HUES48 (cell line): ENCODE data around the gene XRCC5.

Experiments used
- H3K27ac ChIP-seq: one replicate; pipeline ENCODE4 v1.7.0; 2013; ENCODE audit warnings: low read depth, low read length, inconsistent platforms
- H3K27me3 ChIP-seq: 2 replicates; pipeline ENCODE4 v1.6.1; 2013; ENCODE audit warnings: mild to moderate bottlenecking, low read length; ENCODE audit not compliant: control insufficient read depth, insufficient read depth
- H3K36me3 ChIP-seq: 2 replicates; pipeline ENCODE4 v1.6.1; 2013; ENCODE audit warnings: low read length; ENCODE audit not compliant: control insufficient read depth, insufficient read depth
- H3K4me1 ChIP-seq: 2 replicates; pipeline ENCODE4 v1.6.1; 2013; ENCODE audit warnings: mild to moderate bottlenecking, low read length; ENCODE audit not compliant: control insufficient read depth, insufficient read depth
- H3K4me3 ChIP-seq: 2 replicates; pipeline ENCODE4 v1.5.1; 2013; ENCODE audit warnings: mild to moderate bottlenecking, low read depth, low read length
- H3K9ac ChIP-seq: 2 replicates; pipeline ENCODE4 v1.6.1; 2013; ENCODE audit warnings: mild to moderate bottlenecking, low read depth, low read length, moderate library complexity
- H3K9me3 ChIP-seq: 2 replicates; pipeline ENCODE4 v1.6.1; 2013; ENCODE audit warnings: low read length; ENCODE audit not compliant: control insufficient read depth, insufficient read depth

XRCC5 gene

DNA sequence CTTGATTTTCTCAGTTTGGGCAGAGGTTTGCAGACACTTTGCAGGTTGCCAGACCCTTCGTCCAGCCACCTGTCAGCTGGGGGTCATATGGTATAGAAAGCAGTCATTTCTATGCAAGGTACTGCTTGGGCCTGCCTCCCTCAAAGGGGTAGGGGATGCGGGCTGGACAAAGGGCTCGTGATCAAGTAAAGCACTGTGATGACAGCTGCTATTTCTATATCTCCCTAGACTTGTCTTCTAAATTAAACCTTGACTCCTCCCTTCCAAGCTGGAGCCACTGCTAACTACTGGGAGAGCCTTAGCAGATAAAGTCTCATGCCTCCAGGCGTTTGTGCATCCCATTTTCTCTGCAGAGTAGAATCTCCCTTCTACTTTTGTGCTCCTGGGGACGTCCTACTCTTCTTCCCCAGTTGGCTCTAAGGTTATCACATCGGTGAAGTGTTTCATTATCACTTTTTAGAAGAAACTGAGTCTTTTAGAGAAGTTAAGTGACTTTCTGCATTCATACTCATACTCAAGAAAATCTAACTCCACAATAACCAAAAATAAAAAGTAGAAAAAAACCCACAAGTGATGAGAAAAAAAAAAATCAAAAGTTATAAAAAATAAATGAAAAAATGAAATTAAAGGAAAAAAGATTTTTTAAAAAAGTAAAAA is 710 bp upstream of the XRCC5 start:
- peak overlapping the region; percentile 88 for H3K4me3 ChIP-seq
- no peaks in the 10 kb centered on the region for H3K9me3 ChIP-seq
- H3K27me3 ChIP-seq, result no peaks in the 10 kb centered on the region
- H3K27ac ChIP-seq, result peak overlapping the region; percentile 88
- H3K4me1 ChIP-seq, result peaks cover 23% of the 10 kb centered on the region
- H3K36me3 ChIP-seq, result peaks cover 33% of the 10 kb centered on the region
- peak overlapping the region; percentile 78 for H3K9ac ChIP-seq

- Histone ChIP-seq H3K27ac (peak overlapping the region; percentile 76), H3K9me3 (no peaks in the 10 kb centered on the region), H3K36me3 (peaks cover 42% of the 10 kb centered on the region), H3K4me1 (peaks cover 31% of the 10 kb centered on the region), H3K4me3 (peak overlapping the region; percentile 88), H3K9ac (peak overlapping the region; percentile 85), H3K27me3 (no peaks in the 10 kb centered on the region)
These were observed 940 bp downstream of the XRCC5 start for GRCh38 chr2:216109962-216110614.

- Histone ChIP-seq H3K27ac (peak overlapping the region; percentile 76), H3K4me3 (peak overlapping the region; percentile 88), H3K9me3 (no peaks in the 10 kb centered on the region), H3K27me3 (no peaks in the 10 kb centered on the region), H3K36me3 (peaks cover 47% of the 10 kb centered on the region), H3K9ac (no peak overlapping the region), H3K4me1 (peaks cover 35% of the 10 kb centered on the region)
These were observed 1.5 kb downstream of the XRCC5 start for GRCh38 chr2:216110620-216111019.

GRCh38 chr2:216111122-216111521 is 2.0 kb downstream of the XRCC5 start:
- Histone ChIP-seq H3K9ac (no peak overlapping the region), H3K36me3 (peaks cover 52% of the 10 kb centered on the region), H3K27ac (peak overlapping the region; percentile 27), H3K4me1 (peaks cover 39% of the 10 kb centered on the region), H3K4me3 (0 out of 2 replicates have a peak overlapping the region, but pooled peaks have one; percentile 88), H3K9me3 (no peaks in the 10 kb centered on the region), H3K27me3 (no peaks in the 10 kb centered on the region)

GRCh38 chr2:216112926-216113325 is 3.8 kb downstream of the XRCC5 start:
- Histone ChIP-seq H3K9me3 (no peaks in the 10 kb centered on the region), H3K27ac (peak overlapping the region; percentile 82), H3K27me3 (no peaks in the 10 kb centered on the region), H3K4me1 (peaks cover 34% of the 10 kb centered on the region), H3K9ac (no peak overlapping the region), H3K4me3 (no peak overlapping the region), H3K36me3 (peaks cover 70% of the 10 kb centered on the region)

- Histone ChIP-seq H3K36me3 (peaks cover 77% of the 10 kb centered on the region), H3K9me3 (no peaks in the 10 kb centered on the region), H3K4me3 (no peak overlapping the region), H3K27me3 (no peaks in the 10 kb centered on the region), H3K4me1 (peaks cover 28% of the 10 kb centered on the region), H3K9ac (no peak overlapping the region), H3K27ac (peak overlapping the region; percentile 82)
These were observed 4.4 kb downstream of the XRCC5 start for GRCh38 chr2:216113572-216113971.

GRCh38 chr2:216114382-216114713 is 5.2 kb downstream of the XRCC5 start:
- Histone ChIP-seq H3K27me3 (no peaks in the 10 kb centered on the region), H3K9me3 (no peaks in the 10 kb centered on the region), H3K36me3 (peaks cover 85% of the 10 kb centered on the region), H3K4me1 (peaks cover 25% of the 10 kb centered on the region), H3K9ac (0 out of 2 replicates have a peak overlapping the region, but pooled peaks have one; percentile 6), H3K4me3 (no peak overlapping the region), H3K27ac (peak overlapping the region; percentile 82)

- peaks cover 25% of the 10 kb centered on the region for H3K4me1 ChIP-seq
- peaks cover 90% of the 10 kb centered on the region for H3K36me3 ChIP-seq
- H3K4me3 ChIP-seq, result peak overlapping the region; percentile 51
- no peaks in the 10 kb centered on the region for H3K27me3 ChIP-seq
- H3K9ac ChIP-seq, result peak overlapping the region; percentile 95
- peak overlapping the region; percentile 89 for H3K27ac ChIP-seq
- no peaks in the 10 kb centered on the region for H3K9me3 ChIP-seq
These were observed 5.8 kb downstream of the XRCC5 start for GRCh38 chr2:216114714-216115531.

DNA sequence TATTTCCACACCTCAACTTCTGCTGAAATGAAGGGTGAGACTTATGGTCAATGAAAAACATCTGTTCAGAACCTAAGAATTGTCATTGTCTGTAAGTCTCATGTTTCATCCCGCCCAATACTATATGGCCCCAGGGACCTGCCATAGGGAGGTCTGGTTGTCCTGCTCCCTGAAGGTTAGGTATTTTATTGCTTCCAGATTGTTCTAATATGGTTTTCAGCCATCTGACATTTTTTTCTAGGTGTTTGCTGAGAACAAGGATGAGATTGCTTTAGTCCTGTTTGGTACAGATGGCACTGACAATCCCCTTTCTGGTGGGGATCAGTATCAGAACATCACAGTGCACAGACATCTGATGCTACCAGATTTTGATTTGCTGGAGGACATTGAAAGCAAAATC is 7.3 kb downstream of the XRCC5 start:
- Histone ChIP-seq H3K27ac (peak overlapping the region; percentile 23), H3K27me3 (no peaks in the 10 kb centered on the region), H3K9ac (no peak overlapping the region), H3K4me1 (peaks cover 19% of the 10 kb centered on the region), H3K4me3 (no peak overlapping the region), H3K36me3 (peaks cover 93% of the 10 kb centered on the region), H3K9me3 (no peaks in the 10 kb centered on the region)

DNA sequence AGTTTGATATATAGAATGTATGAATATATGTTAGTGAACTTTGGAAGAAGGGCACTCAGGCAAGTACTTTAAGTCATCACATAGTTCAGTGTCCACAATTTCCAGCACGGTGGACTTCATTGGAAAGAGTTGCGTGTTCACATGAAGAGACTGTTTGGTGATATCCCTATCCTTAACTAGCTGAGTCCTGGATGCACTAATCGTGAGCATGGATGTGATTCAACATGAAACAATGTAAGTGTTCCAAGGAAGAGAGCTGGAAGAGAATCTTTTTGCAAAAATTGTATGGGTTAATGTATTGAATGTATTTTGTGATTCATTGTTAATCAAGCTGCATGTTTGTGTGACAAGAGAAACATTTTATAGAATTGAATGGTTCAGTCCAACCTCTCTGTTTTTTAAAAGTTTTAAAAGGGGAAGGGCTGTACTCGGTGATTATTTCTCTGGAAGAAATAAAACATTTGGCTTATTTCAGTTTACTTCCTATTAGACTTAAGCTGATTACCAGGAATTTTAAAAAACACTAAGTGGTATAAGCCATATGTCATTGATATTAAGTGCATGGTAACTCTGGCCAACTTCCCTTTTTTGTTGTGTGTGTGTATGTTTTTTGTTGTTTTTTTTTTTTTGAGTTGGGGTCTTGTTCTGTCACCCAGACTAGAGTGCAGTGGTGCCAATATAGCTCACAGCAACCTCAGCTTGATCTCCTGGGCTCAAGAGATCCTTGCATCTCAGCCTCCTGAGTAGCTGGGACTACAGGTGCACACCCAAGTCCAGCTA is 8.6 kb downstream of the XRCC5 start:
- Histone ChIP-seq H3K9me3 (no peaks in the 10 kb centered on the region), H3K9ac (no peak overlapping the region), H3K27ac (no peak overlapping the region), H3K4me3 (no peak overlapping the region), H3K4me1 (peaks cover 19% of the 10 kb centered on the region), H3K27me3 (no peaks in the 10 kb centered on the region), H3K36me3 (peaks cover 93% of the 10 kb centered on the region)
